ENCODE measurements around the gene KRTAP4-12. TPM values are rescaled to one million over a fixed set of nuclear protein-coding genes. Genes with fewer than 3 reads are reported as not detected.

KRTAP4-12 gene
- total and polyA plus RNA-seq, 2 donors (not counting 1 experiment from before 2014, with no cell fraction given): 0.12 TPM; not detected in 1

DNA sequence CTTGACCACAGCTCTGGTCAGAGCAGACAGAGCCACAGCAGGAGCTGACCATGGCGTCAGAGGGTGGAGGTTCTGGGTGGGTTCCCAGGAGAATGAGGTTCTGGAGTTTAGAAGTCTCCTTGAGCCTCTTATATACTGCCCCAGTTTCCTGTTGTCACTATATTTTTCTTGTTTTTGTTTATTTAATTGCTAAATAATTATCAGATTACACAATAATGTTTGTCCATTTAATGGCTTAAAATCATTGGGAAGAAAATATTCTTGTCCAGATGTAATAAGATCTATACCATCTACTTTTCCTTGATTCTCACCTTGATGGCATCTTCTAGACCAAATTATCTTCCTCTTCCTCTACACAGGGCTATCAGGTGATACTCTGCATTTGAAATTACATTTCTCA lies 44.1 kb upstream of the KRTAP4-12 start, which contains the start of gene KRTAP4-3:
KRTAP4-3 (minus strand) TSS at position 101 of the 400 bp plus-strand sequence; CDS start at position 52, 49 bp downstream.
- Histone ChIP-seq H3K36me3 (replicated peaks in 1 of 2; ENCODE audit: control extremely low read depth in 1 of 2, control insufficient read depth in 1 of 2, extremely low read depth in 1 of 2, insufficient read depth in 2 of 2, low read length in 1 of 2) (no peaks in the 10 kb centered on the region), H3K79me2 (ENCODE audit: control insufficient read depth, insufficient read depth, low read length) (no peaks in the 10 kb centered on the region), H4K20me1 (ENCODE audit: control insufficient read depth, insufficient read depth, low read length, poor library complexity, severe bottlenecking) (no peaks in the 10 kb centered on the region), H3K4me3 (ENCODE audit: control extremely low read depth in 1 of 5, extremely low read depth in 1 of 5, insufficient read depth in 1 of 5, low read depth in 2 of 5, low read length in 4 of 5) (no peak within 1 kb of the TSS), H3K4me1 (ENCODE audit: control insufficient read depth in 2 of 2, insufficient read depth in 2 of 2, low read length in 2 of 2) (no peaks in the 10 kb centered on the region), H3K4me2 (replicated peaks; ENCODE audit: low read depth, low read length, poor library complexity, severe bottlenecking) (no peak within 1 kb of the TSS), H3K27me3 (replicated peaks in 1 of 4; ENCODE audit: control extremely low read depth in 1 of 4, control insufficient read depth in 3 of 4, insufficient read depth in 4 of 4, low read length in 3 of 4) (no peaks in the 10 kb centered on the region), H3K9me3 (ENCODE audit: control extremely low read depth in 1 of 3, control insufficient read depth in 2 of 3, insufficient read depth in 1 of 3, low read length in 2 of 3) (peaks cover 0 to 6% (median 0%) of the 10 kb centered on the region in 3 donors), H3K27ac (ENCODE audit: low read length in 2 of 2) (no peak within 1 kb of the TSS), H2AFZ (ENCODE audit: insufficient read depth, low read depth, low read length, poor library complexity, severe bottlenecking) (no peak within 1 kb of the TSS), H3K9ac (ENCODE audit: low read length) (no peak within 1 kb of the TSS)
- TF ChIP-seq EZH2 (IDR thresholded peaks at IDR 0.05; ENCODE audit: borderline replicate concordance, insufficient read depth, low read depth, low read length, poor library complexity, severe bottlenecking): no peak
- TF ChIP-seq, protein P1, sequence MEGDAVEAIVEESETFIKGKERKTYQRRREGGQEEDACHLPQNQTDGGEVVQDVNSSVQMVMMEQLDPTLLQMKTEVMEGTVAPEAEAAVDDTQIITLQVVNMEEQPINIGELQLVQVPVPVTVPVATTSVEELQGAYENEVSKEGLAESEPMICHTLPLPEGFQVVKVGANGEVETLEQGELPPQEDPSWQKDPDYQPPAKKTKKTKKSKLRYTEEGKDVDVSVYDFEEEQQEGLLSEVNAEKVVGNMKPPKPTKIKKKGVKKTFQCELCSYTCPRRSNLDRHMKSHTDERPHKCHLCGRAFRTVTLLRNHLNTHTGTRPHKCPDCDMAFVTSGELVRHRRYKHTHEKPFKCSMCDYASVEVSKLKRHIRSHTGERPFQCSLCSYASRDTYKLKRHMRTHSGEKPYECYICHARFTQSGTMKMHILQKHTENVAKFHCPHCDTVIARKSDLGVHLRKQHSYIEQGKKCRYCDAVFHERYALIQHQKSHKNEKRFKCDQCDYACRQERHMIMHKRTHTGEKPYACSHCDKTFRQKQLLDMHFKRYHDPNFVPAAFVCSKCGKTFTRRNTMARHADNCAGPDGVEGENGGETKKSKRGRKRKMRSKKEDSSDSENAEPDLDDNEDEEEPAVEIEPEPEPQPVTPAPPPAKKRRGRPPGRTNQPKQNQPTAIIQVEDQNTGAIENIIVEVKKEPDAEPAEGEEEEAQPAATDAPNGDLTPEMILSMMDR (IDR thresholded peaks at IDR 0.05): no peak
- intact Hi-C loops (cut with micrococcal nuclease): no loop called here
- H3K9me3 Mint-ChIP-seq (ENCODE audit: insufficient read depth): no peaks in the 10 kb centered on the region
- ATAC-seq (ENCODE audit: low read depth): no peak
- no peak within 1 kb of the TSS for H3K4me3 Mint-ChIP-seq
- H3K27me3 Mint-ChIP-seq: peaks cover 12% of the 10 kb centered on the region
- ChIA-PET CTCF (interaction anchor here (0.9 kb wide), 1 partner anchor 154 kb away, joined by 3 read pairs; no protein-coding TSS in a partner anchor), POLR2A (no interaction called here)
- peaks cover 3% of the 10 kb centered on the region for H3K4me1 Mint-ChIP-seq
- no peak for DNase-seq
- no peak within 1 kb of the TSS for H3K27ac Mint-ChIP-seq
- WGBS (ENCODE audit: insufficient coverage): 100% methylated on average over 1 of the region's 1 CpG

DNA sequence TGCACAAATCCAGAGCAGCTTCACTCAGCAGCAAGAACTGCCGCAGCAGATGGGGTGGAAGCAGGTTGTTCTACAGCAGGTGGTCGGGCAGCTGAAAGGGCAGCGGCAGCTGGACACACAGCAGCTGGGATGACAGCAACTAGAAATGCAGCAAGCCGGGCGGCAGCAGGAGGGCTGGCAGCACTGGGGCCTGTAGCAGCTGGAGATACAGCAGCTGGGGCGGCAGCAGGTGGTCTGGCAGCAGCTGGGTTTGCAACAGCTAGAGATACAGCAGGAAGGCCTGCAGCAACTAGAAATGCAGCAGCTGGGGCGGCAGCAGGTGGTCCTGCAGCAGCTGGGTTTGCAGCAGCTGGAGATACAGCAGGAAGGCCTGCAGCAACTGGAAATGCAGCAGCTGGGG lies 43.6 kb upstream of the KRTAP4-12 start:
- Mint-ChIP-seq H3K4me3 (no peak overlapping the region), H3K27me3 (peaks cover 10% of the 10 kb centered on the region), H3K4me1 (no peaks in the 10 kb centered on the region), H3K9me3 (ENCODE audit: insufficient read depth) (no peaks in the 10 kb centered on the region), H3K27ac (no peak overlapping the region)
- ChIA-PET POLR2A (no interaction called here), CTCF (no interaction called here)
- Histone ChIP-seq H3K36me3 (replicated peaks in 1 of 2; ENCODE audit: control extremely low read depth in 1 of 2, control insufficient read depth in 1 of 2, extremely low read depth in 1 of 2, insufficient read depth in 2 of 2, low read length in 1 of 2) (no peaks in the 10 kb centered on the region), H3K9me3 (ENCODE audit: control extremely low read depth in 1 of 3, control insufficient read depth in 2 of 3, insufficient read depth in 1 of 3, low read length in 2 of 3) (peaks cover 0 to 6% (median 0%) of the 10 kb centered on the region in 3 donors), H3K79me2 (ENCODE audit: control insufficient read depth, insufficient read depth, low read length) (no peaks in the 10 kb centered on the region), H4K20me1 (ENCODE audit: control insufficient read depth, insufficient read depth, low read length, poor library complexity, severe bottlenecking) (no peaks in the 10 kb centered on the region), H3K27me3 (replicated peaks in 1 of 4; ENCODE audit: control extremely low read depth in 1 of 4, control insufficient read depth in 3 of 4, insufficient read depth in 4 of 4, low read length in 3 of 4) (no peaks in the 10 kb centered on the region), H3K4me3 (ENCODE audit: control extremely low read depth in 1 of 5, extremely low read depth in 1 of 5, insufficient read depth in 1 of 5, low read depth in 2 of 5, low read length in 4 of 5) (no peak overlapping the region), H3K9ac (ENCODE audit: low read length) (no peak overlapping the region), H2AFZ (ENCODE audit: insufficient read depth, low read depth, low read length, poor library complexity, severe bottlenecking) (no peak overlapping the region), H3K4me2 (replicated peaks; ENCODE audit: low read depth, low read length, poor library complexity, severe bottlenecking) (no peak overlapping the region), H3K4me1 (ENCODE audit: control insufficient read depth in 2 of 2, insufficient read depth in 2 of 2, low read length in 2 of 2) (no peaks in the 10 kb centered on the region), H3K27ac (ENCODE audit: low read length in 2 of 2) (no peak overlapping the region)
- TF ChIP-seq, protein P1 (IDR thresholded peaks at IDR 0.05): no peak
- TF ChIP-seq EZH2 (IDR thresholded peaks at IDR 0.05; ENCODE audit: borderline replicate concordance, insufficient read depth, low read depth, low read length, poor library complexity, severe bottlenecking): no peak
- intact Hi-C loops (cut with micrococcal nuclease): no loop called here
- DNase-seq (no peak), ATAC-seq (ENCODE audit: low read depth) (no peak)
- WGBS (ENCODE audit: insufficient coverage): 96% methylated on average over 7 of the region's 7 CpGs
